A549 (cell line): ENCODE data around the gene ING3.

Source experiments
- CBX2 ChIP-seq: fragments of 200-600 bp; sonication (generic); IDR thresholded peaks from 2 replicates; pipeline ENCODE4 v1.6.1; 2016; ENCODE audit warnings: low read depth, mild to moderate bottlenecking, borderline replicate concordance
- EP300 ChIP-seq, 2 experiments: fragments of >200 bp; sonication (Bioruptor Twin); formaldehyde crosslinking; IDR thresholded peaks; 2 replicates in 1 of 2; 3 replicates in 1 of 2; pipeline ENCODE4 v1.6.1; 2016 to 2017
- ESRRA ChIP-seq: fragments of 150-350 bp; IDR thresholded peaks from 2 replicates; pipeline ENCODE4 v1.6.1; 2014; ENCODE audit warnings: mild to moderate bottlenecking, low read length, borderline replicate concordance
- NR3C1 ChIP-seq: fragments of >200 bp; sonication (Bioruptor Twin); formaldehyde crosslinking; IDR thresholded peaks from 3 replicates; pipeline ENCODE4 v1.6.1; 2017
- TF ChIP-seq, protein P1 (sequence below): fragments of 450-650 bp; IDR thresholded peaks from 2 replicates; pipeline ENCODE4 v1.6.1; 2014; ENCODE audit warnings: antibody characterized with exemption
- TF ChIP-seq, protein P2 (sequence below): fragments of >200 bp; sonication (Bioruptor Twin); formaldehyde crosslinking; IDR thresholded peaks from 3 replicates; pipeline ENCODE4 v1.5.1; 2016

DNA sequence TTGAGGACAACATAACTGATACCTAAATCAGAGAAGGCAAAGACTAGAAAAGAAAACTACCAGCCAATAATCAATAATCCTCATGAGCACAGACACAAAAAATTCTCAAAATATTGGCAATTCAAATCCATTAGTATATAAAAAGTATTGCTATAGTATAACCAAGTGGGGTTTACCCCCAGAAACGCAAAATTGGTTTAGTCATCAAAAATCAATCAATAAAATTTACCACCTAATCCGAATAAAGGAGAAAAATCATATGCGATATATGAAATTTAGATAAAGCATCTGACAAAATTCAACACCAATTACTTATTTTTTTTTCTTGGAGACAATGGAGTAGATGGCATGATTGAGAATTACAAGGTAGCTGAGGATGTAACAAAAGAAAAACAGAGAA is 11.2 kb upstream of the ING3 start:
- TF ChIP-seq, protein P1, sequence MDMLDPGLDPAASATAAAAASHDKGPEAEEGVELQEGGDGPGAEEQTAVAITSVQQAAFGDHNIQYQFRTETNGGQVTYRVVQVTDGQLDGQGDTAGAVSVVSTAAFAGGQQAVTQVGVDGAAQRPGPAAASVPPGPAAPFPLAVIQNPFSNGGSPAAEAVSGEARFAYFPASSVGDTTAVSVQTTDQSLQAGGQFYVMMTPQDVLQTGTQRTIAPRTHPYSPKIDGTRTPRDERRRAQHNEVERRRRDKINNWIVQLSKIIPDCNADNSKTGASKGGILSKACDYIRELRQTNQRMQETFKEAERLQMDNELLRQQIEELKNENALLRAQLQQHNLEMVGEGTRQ, result no peak
- no peak for TF ChIP-seq NR3C1
- no peak for TF ChIP-seq ESRRA
- TF ChIP-seq CBX2, result no peak
- TF ChIP-seq, protein P2, sequence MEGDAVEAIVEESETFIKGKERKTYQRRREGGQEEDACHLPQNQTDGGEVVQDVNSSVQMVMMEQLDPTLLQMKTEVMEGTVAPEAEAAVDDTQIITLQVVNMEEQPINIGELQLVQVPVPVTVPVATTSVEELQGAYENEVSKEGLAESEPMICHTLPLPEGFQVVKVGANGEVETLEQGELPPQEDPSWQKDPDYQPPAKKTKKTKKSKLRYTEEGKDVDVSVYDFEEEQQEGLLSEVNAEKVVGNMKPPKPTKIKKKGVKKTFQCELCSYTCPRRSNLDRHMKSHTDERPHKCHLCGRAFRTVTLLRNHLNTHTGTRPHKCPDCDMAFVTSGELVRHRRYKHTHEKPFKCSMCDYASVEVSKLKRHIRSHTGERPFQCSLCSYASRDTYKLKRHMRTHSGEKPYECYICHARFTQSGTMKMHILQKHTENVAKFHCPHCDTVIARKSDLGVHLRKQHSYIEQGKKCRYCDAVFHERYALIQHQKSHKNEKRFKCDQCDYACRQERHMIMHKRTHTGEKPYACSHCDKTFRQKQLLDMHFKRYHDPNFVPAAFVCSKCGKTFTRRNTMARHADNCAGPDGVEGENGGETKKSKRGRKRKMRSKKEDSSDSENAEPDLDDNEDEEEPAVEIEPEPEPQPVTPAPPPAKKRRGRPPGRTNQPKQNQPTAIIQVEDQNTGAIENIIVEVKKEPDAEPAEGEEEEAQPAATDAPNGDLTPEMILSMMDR, result no peak
- no peak for TF ChIP-seq EP300 (IDR thresholded peaks at IDR 0.05)
